ENCODE data around the gene ADGRB3.

DNA sequence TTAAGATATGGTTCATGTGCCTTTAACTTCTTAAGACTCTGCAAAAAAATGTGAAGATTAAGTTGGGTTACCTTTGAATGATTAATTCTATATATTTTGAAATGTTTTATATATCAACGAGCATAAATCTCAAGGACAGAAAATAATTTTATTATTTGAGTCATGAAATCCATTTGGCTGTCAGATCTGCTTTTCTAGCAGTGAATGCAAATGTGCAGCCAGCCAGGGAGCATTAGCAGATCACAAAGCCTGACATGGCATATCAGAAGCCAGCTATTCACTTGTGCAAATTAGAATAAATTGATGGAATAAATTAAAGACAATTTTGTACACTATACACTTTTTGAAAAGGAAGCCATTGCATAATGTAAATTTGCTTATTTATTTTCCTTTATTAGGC, 424.3 kb downstream of the ADGRB3 start:
- no peak for TF ChIP-seq POLR2AphosphoS5 (IDR thresholded peaks at IDR 0.05; ENCODE audit: borderline replicate concordance, low read depth, low read length)
- TF ChIP-seq EZH2 (IDR thresholded peaks at IDR 0.05): no peak

Data from SK-N-MC (cell line).